ENCODE results near the gene IL1RL2. TPM values are rescaled to one million over a fixed set of nuclear protein-coding genes. Genes with fewer than 3 reads are reported as not detected.
A peak's percentile ranks its signal among the peaks of the same experiment; 100 is the strongest.

IL1RL2 gene
- total RNA-seq, 2 donors from 2014 or later = 0.75 TPM; not detected in 1

GRCh38 chr2:102180687-102180999 lies 6.2 kb upstream of the IL1RL2 start:
- no peaks in the 10 kb centered on the region for H3K36me3 Mint-ChIP-seq
- no peaks in the 10 kb centered on the region for H3K9me3 Mint-ChIP-seq
- DNase-seq (ENCODE audit: low spot score in 2 of 2) (no peak), ATAC-seq (no peak)
- no peak overlapping the region for H3K27ac Mint-ChIP-seq

- no peak for DNase-seq (ENCODE audit: low spot score in 2 of 2)
- no peaks in the 10 kb centered on the region for H3K36me3 Mint-ChIP-seq
- H3K27ac Mint-ChIP-seq = no peak overlapping the region
- no peak for ATAC-seq
- no peaks in the 10 kb centered on the region for H3K9me3 Mint-ChIP-seq
These were observed 5.4 kb upstream of the IL1RL2 start for GRCh38 chr2:102181376-102181775.

DNA sequence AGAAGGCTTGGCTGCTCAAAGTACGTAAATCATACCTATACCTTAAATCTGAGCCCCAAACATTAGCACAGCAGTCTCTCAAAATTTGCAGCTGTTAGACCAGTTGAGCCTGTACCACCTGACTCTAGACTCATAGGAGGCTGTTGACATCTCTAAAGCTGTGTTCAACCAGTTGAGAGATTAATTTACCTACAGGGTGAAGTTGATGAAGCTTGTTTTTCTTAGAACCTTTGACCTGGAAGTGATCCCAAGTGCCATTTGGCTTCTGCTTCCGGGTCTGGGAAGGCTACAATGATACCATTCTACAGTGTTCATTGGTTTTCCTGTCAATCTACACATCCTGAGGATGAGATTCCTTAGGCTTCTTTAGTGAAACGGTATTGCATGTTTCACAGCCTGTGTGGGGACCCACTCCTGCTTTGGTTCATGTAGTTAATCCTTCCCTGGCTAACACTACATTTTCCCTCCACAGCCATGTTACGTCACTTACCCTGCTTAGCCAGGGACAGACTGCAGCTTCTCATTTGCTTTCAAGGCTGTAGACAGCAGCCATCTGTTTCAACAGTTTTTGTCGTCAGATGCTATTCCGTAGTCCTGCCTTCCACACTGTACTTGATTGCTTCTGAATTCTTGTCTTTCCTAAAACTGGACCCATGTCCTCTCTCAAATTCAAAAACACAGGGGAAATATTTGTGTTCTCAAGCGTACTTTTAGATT lies 4.7 kb upstream of the IL1RL2 start:
- Mint-ChIP-seq H3K27ac (no peak overlapping the region), H3K9me3 (no peaks in the 10 kb centered on the region), H3K36me3 (no peaks in the 10 kb centered on the region)
- DNase-seq (ENCODE audit: low spot score in 2 of 2) (no peak), ATAC-seq (no peak)

GRCh38 chr2:102184018-102184417 lies 2.8 kb upstream of the IL1RL2 start:
- Mint-ChIP-seq H3K9me3 (peaks cover 0 to 4% of the 10 kb centered on the region in 2 donors), H3K36me3 (peaks cover 5 to 14% of the 10 kb centered on the region in 2 donors), H3K27ac (no peak overlapping the region)
- ATAC-seq = no peak
- DNase-seq (ENCODE audit: low spot score in 2 of 2) = no peak

- DNase-seq (ENCODE audit: low spot score in 2 of 2) (no peak), ATAC-seq (no peak)
- no peak overlapping the region for H3K27ac Mint-ChIP-seq
- H3K9me3 Mint-ChIP-seq = peaks cover 0 to 4% of the 10 kb centered on the region in 2 donors
- peaks cover 5 to 14% of the 10 kb centered on the region in 2 donors for H3K36me3 Mint-ChIP-seq
These were observed 2.3 kb upstream of the IL1RL2 start for GRCh38 chr2:102184568-102184967.

- peaks cover 5 to 14% of the 10 kb centered on the region in 2 donors for H3K36me3 Mint-ChIP-seq
- H3K27ac Mint-ChIP-seq = no peak overlapping the region
- ATAC-seq (no peak), DNase-seq (ENCODE audit: low spot score in 2 of 2) (no peak)
- peaks cover 0 to 4% of the 10 kb centered on the region in 2 donors for H3K9me3 Mint-ChIP-seq
These were observed 1.5 kb upstream of the IL1RL2 start for GRCh38 chr2:102185347-102185746.

- peaks cover 5 to 14% of the 10 kb centered on the region in 2 donors for H3K36me3 Mint-ChIP-seq
- ATAC-seq = peak; percentile 48 to 81
- peaks cover 0 to 4% of the 10 kb centered on the region in 2 donors for H3K9me3 Mint-ChIP-seq
- H3K27ac Mint-ChIP-seq = peak overlapping the region in 1 of 2 donors; percentile 66
- DNase-seq (ENCODE audit: low spot score in 2 of 2) = peak in 1 of 2 donors; percentile 31
These were observed 800 bp downstream of the IL1RL2 start for GRCh38 chr2:102187496-102188150.

DNA sequence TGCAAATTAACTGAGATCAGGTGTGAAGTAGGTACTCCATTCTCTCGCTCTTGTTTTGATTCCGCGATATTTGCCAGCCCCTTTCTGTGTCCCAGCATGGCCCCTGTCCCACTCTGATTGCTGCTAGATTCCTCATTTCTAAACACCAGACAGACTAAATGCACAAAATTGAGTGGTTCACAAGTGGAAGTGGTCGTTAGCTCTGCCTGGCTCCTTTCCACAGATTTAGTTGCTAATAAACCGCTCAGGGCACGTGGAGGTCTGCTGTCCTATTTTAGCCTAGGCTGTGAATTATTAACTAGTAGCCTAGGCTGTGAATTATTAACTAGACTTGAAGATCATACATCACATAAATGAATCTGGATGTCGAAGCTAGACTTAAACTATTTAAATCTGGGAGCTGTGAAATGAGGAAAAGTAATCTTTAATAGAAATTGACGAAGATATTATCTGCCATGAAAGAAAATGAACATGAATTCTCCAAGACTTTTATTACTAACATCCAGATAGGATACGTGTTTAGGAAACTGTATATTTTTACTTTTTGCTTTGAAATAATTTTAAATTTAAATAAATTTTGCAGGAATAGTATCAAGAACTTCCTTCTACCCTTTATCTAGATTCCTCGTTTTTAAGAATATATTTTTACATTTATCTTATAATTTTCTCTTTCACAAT lies 3.7 kb downstream of the IL1RL2 start:
- ATAC-seq = no peak
- DNase-seq (ENCODE audit: low spot score in 2 of 2) = no peak
- peaks cover 0 to 4% of the 10 kb centered on the region in 2 donors for H3K9me3 Mint-ChIP-seq
- H3K36me3 Mint-ChIP-seq = peaks cover 5 to 14% of the 10 kb centered on the region in 2 donors
- no peak overlapping the region for H3K27ac Mint-ChIP-seq

- DNase-seq (ENCODE audit: low spot score in 2 of 2) = no peak
- ATAC-seq = no peak
- peaks cover 5 to 14% of the 10 kb centered on the region in 2 donors for H3K36me3 Mint-ChIP-seq
- no peak overlapping the region for H3K27ac Mint-ChIP-seq
- H3K9me3 Mint-ChIP-seq = peaks cover 0 to 4% of the 10 kb centered on the region in 2 donors
These were observed 4.7 kb downstream of the IL1RL2 start for GRCh38 chr2:102191501-102191900.

DNA sequence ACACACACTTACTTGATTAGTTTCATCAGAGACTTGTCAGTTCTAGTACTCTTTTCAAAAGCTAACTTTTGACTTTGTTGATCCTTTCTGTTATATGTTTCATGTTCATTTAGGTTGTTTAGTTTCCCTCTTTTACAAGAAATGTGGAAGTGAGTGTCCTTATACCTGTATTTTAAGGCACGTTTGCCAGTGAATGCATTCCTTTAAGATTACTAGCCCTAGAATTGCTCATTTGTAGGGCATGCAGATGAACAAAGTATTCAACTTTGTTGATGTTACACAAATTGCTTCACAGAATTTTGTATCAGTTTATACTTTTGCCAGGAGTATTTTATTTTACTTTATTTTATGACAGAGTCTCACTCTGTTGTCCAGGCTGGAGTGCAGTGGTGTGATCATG lies 6.3 kb downstream of the IL1RL2 start:
- H3K36me3 Mint-ChIP-seq = peaks cover 2 to 9% of the 10 kb centered on the region in 2 donors
- DNase-seq (ENCODE audit: low spot score in 2 of 2) (no peak), ATAC-seq (no peak)
- H3K9me3 Mint-ChIP-seq = no peaks in the 10 kb centered on the region
- no peak overlapping the region for H3K27ac Mint-ChIP-seq

DNA sequence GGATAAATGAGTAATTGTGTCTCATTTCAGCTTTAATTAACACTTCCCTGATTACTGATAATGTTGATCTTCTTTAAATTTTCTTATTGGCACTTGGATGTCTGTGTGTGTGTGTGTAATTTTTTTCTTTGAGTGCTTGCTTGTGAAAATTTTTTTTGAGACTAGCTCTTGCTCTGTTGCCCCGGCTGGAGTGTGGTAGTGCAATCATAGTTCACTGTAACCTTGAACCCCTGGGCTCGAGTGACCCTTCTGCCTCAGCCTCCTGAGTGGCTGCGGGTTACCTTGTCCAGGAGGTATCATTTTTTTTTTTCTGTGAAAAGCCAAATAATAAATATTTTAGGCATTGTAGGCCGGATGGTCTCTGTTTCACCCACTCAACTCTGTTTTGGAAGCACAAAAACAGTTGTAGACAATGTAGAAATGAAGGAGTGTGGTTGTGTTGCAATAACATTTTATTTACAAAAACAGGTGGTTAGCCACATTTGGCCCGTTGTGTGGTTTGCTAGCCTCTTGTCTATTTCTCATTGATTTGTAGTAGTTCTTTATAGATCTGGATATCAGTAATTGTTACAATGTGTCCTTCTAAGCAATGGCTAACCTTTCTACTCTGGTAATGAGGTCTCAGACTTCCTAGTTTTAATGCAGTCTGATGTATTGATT lies 7.9 kb downstream of the IL1RL2 start:
- H3K36me3 Mint-ChIP-seq = no peaks in the 10 kb centered on the region

DNA sequence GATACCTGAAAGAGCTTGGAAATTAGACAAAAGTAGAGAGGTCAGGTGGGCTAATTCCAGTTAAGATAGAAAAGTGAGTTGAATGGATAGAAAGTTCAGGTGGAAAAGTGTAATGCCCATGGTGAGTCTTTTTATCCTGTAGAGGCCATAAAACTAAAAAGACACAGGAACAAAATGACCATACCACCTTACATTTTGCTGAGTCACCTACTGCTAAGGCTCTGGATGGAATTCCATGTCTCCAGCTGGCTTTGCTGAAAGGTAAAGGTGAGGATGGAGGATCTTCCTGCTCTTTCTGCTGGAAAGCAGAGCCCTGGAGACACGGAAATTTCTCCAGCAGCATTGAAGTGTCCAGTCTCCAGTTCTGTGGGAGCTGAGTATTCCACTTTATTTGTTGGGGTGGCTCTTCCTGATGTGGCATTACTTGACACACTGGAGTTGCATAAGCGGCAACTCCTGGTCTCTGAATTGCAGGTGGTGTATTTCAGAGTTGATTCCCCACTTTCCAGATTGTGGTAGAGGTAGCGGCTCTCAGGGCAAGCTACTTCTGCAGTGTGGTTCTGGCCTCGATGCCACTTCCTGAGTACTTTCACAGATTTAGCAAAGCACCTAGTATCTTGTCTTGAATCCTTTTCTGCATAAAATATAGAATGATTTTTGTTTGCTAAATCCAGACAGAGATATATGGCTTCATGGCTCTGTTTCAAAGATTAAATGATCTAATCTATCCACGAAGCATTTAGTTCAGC lies 10.7 kb downstream of the IL1RL2 start:
- Mint-ChIP-seq H3K9me3 (no peaks in the 10 kb centered on the region), H3K36me3 (no peaks in the 10 kb centered on the region), H3K27ac (no peak overlapping the region)
- DNase-seq (ENCODE audit: low spot score in 2 of 2) (no peak), ATAC-seq (no peak)

More for the DNA sequence above, 7.9 kb downstream of the IL1RL2 start:
- Mint-ChIP-seq H3K9me3 (no peaks in the 10 kb centered on the region), H3K27ac (no peak overlapping the region)
- DNase-seq (ENCODE audit: low spot score in 2 of 2) (no peak), ATAC-seq (no peak)

- Mint-ChIP-seq H3K36me3 (peaks cover 9 to 17% of the 10 kb centered on the region in 2 donors), H3K9me3 (peaks cover 9 to 19% of the 10 kb centered on the region in 2 donors), H3K27ac (no peak overlapping the region)
- no peak for DNase-seq (ENCODE audit: low spot score in 2 of 2)
- no peak for ATAC-seq
These were observed 13.7 kb downstream of the IL1RL2 start for GRCh38 chr2:102200539-102200938.

DNA sequence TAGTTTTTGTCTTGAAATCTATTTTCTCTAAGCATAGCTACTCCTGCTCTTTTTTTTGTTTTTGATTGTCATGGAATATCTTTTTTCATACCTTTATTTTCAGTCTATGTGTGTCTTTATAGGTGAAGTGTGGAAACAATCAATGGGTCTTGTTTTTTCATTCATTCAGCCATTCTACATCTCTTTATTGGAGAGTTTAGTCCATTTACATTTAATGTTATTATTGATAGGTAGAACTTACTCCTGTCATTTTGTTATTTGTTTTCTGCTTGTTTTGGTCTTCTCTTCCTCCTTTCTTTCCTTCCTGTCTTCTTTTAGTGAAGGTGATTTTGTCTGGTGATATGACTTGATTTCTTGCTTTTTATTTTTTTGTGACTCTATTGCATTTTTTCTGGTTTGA lies 17.8 kb downstream of the IL1RL2 start:
- ATAC-seq = no peak
- Mint-ChIP-seq H3K36me3 (peaks cover 9 to 24% of the 10 kb centered on the region in 2 donors), H3K27ac (no peak overlapping the region), H3K9me3 (peaks cover 14 to 24% of the 10 kb centered on the region in 2 donors)
- no peak for DNase-seq (ENCODE audit: low spot score in 2 of 2)

GRCh38 chr2:102206666-102207341 lies 20.0 kb downstream of the IL1RL2 start:
- Mint-ChIP-seq H3K36me3 (peaks cover 9 to 24% of the 10 kb centered on the region in 2 donors), H3K27ac (no peak overlapping the region), H3K9me3 (peaks cover 14 to 24% of the 10 kb centered on the region in 2 donors)
- ATAC-seq (no peak), DNase-seq (ENCODE audit: low spot score in 2 of 2) (no peak)

GRCh38 chr2:102208774-102209173 lies 22.0 kb downstream of the IL1RL2 start:
- H3K36me3 Mint-ChIP-seq = peaks cover 9 to 22% of the 10 kb centered on the region in 2 donors
- H3K27ac Mint-ChIP-seq = no peak overlapping the region
- DNase-seq (ENCODE audit: low spot score in 2 of 2) (no peak), ATAC-seq (no peak)
- peaks cover 14 to 21% of the 10 kb centered on the region in 2 donors for H3K9me3 Mint-ChIP-seq

Measured in activated naive CD4-positive, alpha-beta T cell treated with anti-CD3 and anti-CD28 coated beads, Interleukin-2, amount 50 U/mL, for 72 hours (primary cell).